CD4-positive, alpha-beta T cell treated with Interleukin-6 for 4 hours (primary cell): Measurements from ENCODE around the gene FTO.

Experiments
- DNase-seq: peaks from one replicate; pipeline ENCODE4 v3.0.0-alpha.2; 2020; ENCODE audit warnings: mixed read lengths

FTO gene

GRCh38 chr16:53756275-53756996 is 52.5 kb downstream of the FTO start:
- no peak for DNase-seq

GRCh38 chr16:53757971-53758609 is 54.1 kb downstream of the FTO start:
- DNase-seq = no peak

- DNase-seq = no peak
These were observed 58.2 kb downstream of the FTO start for GRCh38 chr16:53761962-53762703.

DNA sequence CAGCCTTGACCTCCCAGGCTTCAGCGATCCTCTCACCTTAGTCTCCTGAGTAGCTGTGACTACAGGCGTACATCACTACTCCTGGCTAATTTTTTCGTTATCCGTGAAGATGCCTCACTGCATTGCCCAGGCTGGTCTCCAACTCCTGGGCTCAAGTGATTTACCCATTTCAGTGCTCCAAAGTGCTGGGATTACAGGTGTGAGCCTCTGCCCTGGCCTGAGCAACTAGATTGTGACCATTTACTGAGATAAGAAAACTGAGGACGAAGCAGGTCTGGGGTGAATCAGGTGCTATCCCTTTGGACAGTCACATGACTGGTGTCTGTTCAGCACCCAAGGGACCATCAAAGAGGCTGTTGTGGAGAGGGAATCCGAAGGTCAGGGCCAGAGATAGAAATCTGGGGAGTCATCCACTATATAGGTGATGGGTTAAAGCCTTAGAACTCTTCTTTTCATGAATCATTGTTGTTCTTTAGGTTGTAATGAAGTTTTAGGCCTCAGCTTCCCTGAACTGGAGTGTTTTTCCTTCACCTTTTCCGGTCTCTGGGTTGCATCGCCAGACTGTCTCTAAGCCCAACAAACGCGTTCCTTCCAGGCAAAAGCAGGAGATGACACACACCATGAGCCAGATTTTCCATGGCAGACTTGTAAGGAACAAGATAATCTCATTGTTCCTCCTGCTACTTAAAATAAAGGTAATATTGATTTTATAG is 62.5 kb downstream of the FTO start:
- DNase-seq = no peak

DNA sequence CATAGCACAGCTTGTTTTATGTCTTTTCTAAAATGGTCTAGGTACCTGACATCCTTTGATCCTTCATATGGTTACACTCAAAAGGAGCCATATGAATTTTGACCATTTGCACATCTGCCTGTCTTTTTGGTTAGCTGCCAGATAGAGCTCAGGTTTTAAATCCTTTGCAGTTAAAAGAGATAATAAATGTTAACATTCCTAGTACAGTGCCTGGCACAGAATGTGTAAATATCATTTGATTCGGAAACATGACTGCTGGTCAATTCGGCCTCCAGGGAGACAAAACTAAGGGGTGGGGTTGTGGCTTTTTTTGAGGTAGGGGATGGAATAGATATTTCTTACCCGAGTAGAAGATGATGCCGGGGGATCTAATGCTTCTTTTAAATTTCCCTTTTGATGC is 64.2 kb downstream of the FTO start:
- no peak for DNase-seq

GRCh38 chr16:53768593-53768992 is 64.6 kb downstream of the FTO start:
- DNase-seq = no peak

DNA sequence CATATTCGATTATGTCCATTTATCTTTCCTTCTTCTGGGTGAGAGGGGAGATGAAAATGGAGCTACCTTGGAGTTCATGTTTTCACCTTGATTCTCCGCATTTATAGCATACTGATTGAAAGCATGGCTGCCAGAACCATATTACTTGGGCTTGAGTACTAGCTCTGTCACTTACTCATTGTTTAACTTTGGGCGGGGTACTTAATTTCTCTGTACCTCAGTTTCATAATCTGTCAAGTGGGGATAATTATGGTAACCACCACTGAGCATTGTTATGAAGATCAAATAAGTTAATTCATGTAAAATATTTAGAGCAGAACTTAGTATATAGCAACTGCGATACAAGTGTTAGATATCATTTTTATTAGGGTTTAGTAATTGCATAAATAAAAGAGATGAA is 65.2 kb downstream of the FTO start:
- no peak for DNase-seq

DNA sequence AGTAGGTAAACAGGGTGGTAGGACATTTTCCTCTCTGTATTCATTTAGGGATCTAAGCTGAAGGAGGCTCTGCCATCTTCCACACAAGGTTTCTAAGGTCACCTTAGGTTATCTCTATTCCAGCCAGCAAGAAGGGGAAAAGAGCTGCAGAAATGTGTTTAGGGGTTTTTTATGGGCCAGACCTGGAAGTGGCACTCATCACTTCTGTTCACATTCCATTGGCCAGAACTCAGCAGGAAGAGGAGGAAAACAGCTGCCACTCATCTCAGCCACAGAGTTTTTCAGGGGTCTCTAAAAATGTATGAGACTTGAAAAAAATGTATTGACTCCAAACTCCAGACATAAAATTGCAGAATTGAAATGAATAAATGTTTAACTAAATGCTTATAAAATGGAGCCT is 65.8 kb downstream of the FTO start:
- DNase-seq = no peak

DNA sequence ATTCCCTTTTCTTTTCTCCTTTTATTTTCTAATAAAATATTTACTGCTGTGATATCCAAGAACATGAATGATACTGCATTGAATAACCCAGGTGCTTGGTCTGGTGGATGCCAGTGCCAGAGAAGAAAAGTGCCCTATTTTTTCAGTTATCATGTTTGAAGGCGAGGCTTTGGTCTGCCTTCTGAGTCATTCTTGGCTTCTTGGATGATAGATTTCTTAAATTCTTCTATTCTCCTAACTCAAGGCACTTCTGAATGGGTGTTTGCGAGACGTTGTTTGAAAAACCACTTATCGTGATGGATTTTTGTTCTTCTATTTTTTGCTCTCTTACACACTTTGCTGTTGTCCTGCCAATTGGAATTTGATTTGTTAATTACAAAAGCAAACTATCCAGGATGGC is 66.7 kb downstream of the FTO start:
- DNase-seq = no peak

GRCh38 chr16:53771655-53772497 is 67.9 kb downstream of the FTO start:
- no peak for DNase-seq

- no peak for DNase-seq
These were observed 69.3 kb downstream of the FTO start for GRCh38 chr16:53773150-53773846.

- DNase-seq = no peak
These were observed 69.9 kb downstream of the FTO start for GRCh38 chr16:53773881-53774280.

- DNase-seq = no peak
These were observed 71.3 kb downstream of the FTO start for GRCh38 chr16:53775106-53775820.

DNA sequence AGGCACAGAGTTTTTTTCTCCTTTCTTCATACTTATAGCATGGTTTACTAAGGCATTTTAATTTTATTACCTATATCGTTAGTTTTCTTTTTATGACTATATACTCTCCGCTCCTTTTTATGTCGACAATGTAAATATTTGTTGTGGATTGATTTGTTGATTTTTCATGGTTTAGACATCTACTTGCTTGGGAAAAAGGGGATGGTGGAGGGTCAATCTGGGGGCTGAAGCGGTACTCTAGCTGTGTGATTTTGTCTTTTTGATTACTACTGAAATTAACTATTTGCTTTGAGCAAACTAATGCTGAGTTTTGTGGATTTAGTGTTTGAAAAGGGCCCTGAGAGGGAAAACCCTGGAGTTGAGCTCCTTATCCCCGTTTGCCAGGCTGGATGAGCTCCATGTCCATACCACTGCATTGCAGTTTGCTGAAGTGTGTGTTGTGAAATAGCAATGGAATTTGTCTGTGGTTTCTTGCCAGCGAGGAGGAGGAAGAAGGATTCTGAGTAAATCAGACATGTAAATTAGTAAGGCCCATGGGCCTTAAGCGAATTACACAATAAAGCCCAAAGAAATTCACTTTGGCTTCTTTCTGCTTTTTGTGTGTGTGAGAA is 72.0 kb downstream of the FTO start:
- DNase-seq = no peak

DNA sequence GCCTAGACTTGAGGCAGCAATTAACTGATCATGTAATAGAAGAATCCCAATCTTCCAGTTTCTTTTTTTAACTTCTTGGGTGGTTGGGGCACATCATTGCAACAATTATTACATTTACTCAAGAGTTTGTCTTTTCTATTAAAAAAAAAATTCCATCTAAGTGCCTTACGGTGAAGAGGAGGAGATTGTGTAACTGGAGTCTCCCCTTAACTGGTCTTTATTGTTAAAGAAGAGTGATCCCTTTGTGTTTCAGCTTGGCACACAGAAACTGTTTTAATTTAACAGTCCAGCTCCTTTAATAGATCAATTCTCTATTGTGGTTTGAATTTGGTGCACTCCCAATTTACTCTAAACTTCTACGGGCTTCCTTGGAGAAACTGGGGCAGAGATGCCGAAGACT is 75.2 kb downstream of the FTO start:
- DNase-seq = no peak

DNA sequence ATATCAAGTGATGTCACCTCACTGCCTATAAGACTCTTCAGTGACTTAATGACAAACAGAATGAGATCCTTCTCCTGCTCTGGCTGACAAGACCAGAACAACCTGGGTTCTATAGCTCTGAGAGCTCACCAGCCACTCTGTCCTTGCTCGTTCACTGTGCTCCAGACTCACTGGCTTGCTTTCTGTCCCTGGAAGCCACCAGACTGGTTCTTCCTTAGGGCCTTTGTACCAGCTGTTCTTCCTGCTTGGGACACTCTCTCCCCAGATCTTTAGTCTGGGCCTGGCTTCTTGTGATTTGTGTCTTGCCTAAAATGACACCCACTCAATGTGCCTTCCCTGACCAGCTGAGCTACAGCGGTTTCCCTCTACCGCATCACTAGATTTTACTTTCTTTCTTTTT is 76.1 kb downstream of the FTO start:
- DNase-seq = no peak

DNA sequence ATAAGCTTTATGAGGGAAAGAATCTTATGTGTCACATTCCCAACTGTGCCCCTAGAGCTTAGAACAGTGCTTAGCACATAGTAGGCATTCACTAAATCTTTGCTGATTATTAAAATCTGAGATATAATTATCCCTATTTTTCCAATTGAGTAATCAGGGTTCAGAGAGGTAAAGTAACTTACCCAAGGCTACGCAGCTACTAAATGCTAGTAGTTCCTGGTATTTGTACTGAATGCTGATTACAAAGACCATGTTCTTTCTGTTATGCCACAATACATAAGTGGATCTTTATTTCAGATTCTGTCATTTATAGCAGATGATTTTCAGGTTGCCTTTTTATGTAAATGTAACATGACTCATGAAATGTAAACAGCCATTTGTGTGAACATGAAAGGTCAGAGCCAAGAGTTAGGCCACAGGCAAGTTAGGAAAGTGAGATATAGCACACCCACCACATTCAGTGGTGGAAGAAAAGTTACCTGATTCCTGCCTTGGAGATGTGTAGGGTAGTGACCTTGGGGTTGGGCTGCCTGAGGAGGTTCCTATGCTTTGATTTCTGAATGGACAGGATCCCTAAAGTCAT is 77.2 kb downstream of the FTO start:
- DNase-seq = no peak

DNA sequence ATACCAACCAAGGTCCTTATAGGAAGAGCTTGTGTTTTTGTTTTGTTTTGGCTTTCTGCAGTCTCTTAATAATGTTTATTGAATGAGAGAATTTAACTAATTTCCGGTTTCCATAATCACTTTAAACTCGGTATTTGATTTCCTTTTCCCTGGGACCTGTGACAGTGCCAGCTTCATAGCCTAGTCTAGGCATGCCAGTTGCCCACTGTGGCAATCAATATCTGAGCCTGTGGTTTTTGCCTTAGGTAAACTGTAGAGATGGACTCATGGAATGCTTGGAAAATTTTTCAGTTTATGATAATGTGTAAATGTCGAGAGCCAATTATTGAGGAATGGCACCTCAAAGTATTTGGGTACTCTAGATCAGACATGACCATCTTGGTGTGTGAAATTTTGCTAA is 78.2 kb downstream of the FTO start:
- no peak for DNase-seq

- DNase-seq = no peak
These were observed 80.3 kb downstream of the FTO start for GRCh38 chr16:53784291-53784690.

GRCh38 chr16:53785044-53785443 is 81.1 kb downstream of the FTO start:
- DNase-seq = no peak
